ENCODE data around the gene SRSF1.

Gene SRSF1

GRCh38 chr17:57997085-57997809 is 9.8 kb downstream of the SRSF1 start:
- Histone ChIP-seq H3K4me3 (ENCODE audit: low read length) (no peak overlapping the region), H3K9me3 (ENCODE audit: insufficient read depth, low read length) (no peaks in the 10 kb centered on the region), H2AFZ (ENCODE audit: low read depth, low read length) (no peak overlapping the region), H3K4me1 (ENCODE audit: low read length) (peaks cover 52% of the 10 kb centered on the region), H3K36me3 (replicated peaks; ENCODE audit: low read depth, low read length) (peaks cover 52% of the 10 kb centered on the region), H3K9ac (ENCODE audit: low read length) (no peak overlapping the region), H3K4me2 (ENCODE audit: low read length) (no peak overlapping the region), H3K27me3 (ENCODE audit: low read depth, low read length) (no peaks in the 10 kb centered on the region), H3K27ac (ENCODE audit: low read length) (no peak overlapping the region), H3K79me2 (ENCODE audit: low read length) (peaks cover 10% of the 10 kb centered on the region), H4K20me1 (ENCODE audit: insufficient read depth, low read length) (peaks cover 53% of the 10 kb centered on the region)
- TF ChIP-seq EZH2phosphoT487 (IDR thresholded peaks at IDR 0.05; ENCODE audit: low read depth) (no peak), CTCF (IDR thresholded peaks at IDR 0.05; ENCODE audit: low read depth, low read length) (no peak)

GRCh38 chr17:57995076-57995956 is 11.7 kb downstream of the SRSF1 start:
- no peaks in the 10 kb centered on the region for H3K27me3 ChIP-seq (ENCODE audit: low read depth, low read length)
- peaks cover 45% of the 10 kb centered on the region for H3K4me1 ChIP-seq (ENCODE audit: low read length)
- no peak overlapping the region for H3K4me3 ChIP-seq (ENCODE audit: low read length)
- H3K4me2 ChIP-seq (ENCODE audit: low read length) = peak overlapping the region; percentile 50
- peaks cover 3% of the 10 kb centered on the region for H3K79me2 ChIP-seq (ENCODE audit: low read length)
- TF ChIP-seq CTCF (IDR thresholded peaks at IDR 0.05; ENCODE audit: low read depth, low read length) (peak; percentile 66), EZH2phosphoT487 (IDR thresholded peaks at IDR 0.05; ENCODE audit: low read depth) (no peak)
- peaks cover 35% of the 10 kb centered on the region for H3K36me3 ChIP-seq (replicated peaks; ENCODE audit: low read depth, low read length)
- no peak overlapping the region for H2AFZ ChIP-seq (ENCODE audit: low read depth, low read length)
- peak overlapping the region; percentile 20; the same call in 1 of the 2 replicates for H3K27ac ChIP-seq (ENCODE audit: low read length)
- H3K9ac ChIP-seq (ENCODE audit: low read length) = no peak overlapping the region
- H4K20me1 ChIP-seq (ENCODE audit: insufficient read depth, low read length) = peaks cover 35% of the 10 kb centered on the region
- H3K9me3 ChIP-seq (ENCODE audit: insufficient read depth, low read length) = no peaks in the 10 kb centered on the region

- peaks cover 28% of the 10 kb centered on the region for H3K36me3 ChIP-seq (replicated peaks; ENCODE audit: low read depth, low read length)
- no peaks in the 10 kb centered on the region for H3K9me3 ChIP-seq (ENCODE audit: insufficient read depth, low read length)
Observed at GRCh38 chr17:57994436-57994835, 12.6 kb downstream of the SRSF1 start.

More at GRCh38 chr17:57994436-57994835, 12.6 kb downstream of the SRSF1 start:
- H3K4me2 ChIP-seq (ENCODE audit: low read length) = peak overlapping the region; percentile 50
- TF ChIP-seq EZH2phosphoT487 (IDR thresholded peaks at IDR 0.05; ENCODE audit: low read depth) = no peak
- no peak for TF ChIP-seq CTCF (IDR thresholded peaks at IDR 0.05; ENCODE audit: low read depth, low read length)
- peaks cover 3% of the 10 kb centered on the region for H3K79me2 ChIP-seq (ENCODE audit: low read length)
- peak overlapping the region; percentile 56 for H3K27ac ChIP-seq (ENCODE audit: low read length)
- H3K4me1 ChIP-seq (ENCODE audit: low read length) = peaks cover 45% of the 10 kb centered on the region
- H3K9ac ChIP-seq (ENCODE audit: low read length) = no peak overlapping the region
- H3K4me3 ChIP-seq (ENCODE audit: low read length) = 0 out of 2 replicates have a peak overlapping the region, but pooled peaks have one; percentile 13
- peaks cover 27% of the 10 kb centered on the region for H4K20me1 ChIP-seq (ENCODE audit: insufficient read depth, low read length)
- no peaks in the 10 kb centered on the region for H3K27me3 ChIP-seq (ENCODE audit: low read depth, low read length)
- H2AFZ ChIP-seq (ENCODE audit: low read depth, low read length) = no peak overlapping the region
